HEK293 (cell line): ENCODE data around the gene DHRS2.
A peak's percentile ranks its signal among the peaks of the same experiment; 100 is the strongest.

Experiments
- BCL11A ChIP-seq: fragments of 450-650 bp; formaldehyde crosslinking; IDR thresholded peaks from 2 replicates; pipeline ENCODE4 v1.5.1; 2016; ENCODE audit warnings: low read depth, missing biosample characterization, missing genetic modification characterization
- IKZF3 ChIP-seq: fragments of 450-650 bp; IDR thresholded peaks from 2 replicates; pipeline ENCODE4 v1.5.0; 2018; ENCODE audit warnings: missing biosample characterization, mild to moderate bottlenecking, missing genetic modification characterization, moderate library complexity
- KLF16 ChIP-seq: fragments of 450-650 bp; formaldehyde crosslinking; IDR thresholded peaks from 2 replicates; pipeline ENCODE4 v1.5.1; 2017; ENCODE audit warnings: missing biosample characterization, missing genetic modification characterization
- KLF9 ChIP-seq: fragments of 450-650 bp; formaldehyde crosslinking; IDR thresholded peaks from 2 replicates; pipeline ENCODE4 v1.5.1; 2016; ENCODE audit warnings: missing biosample characterization, missing genetic modification characterization, low read depth
- MZF1 ChIP-seq: fragments of 450-650 bp; formaldehyde crosslinking; IDR thresholded peaks from 2 replicates; pipeline ENCODE4 v1.5.1; 2017; ENCODE audit warnings: missing biosample characterization, missing genetic modification characterization, borderline replicate concordance
- OSR2 ChIP-seq: fragments of 450-650 bp; formaldehyde crosslinking; IDR thresholded peaks from 2 replicates; pipeline ENCODE4 v1.5.1; 2016; ENCODE audit warnings: missing biosample characterization, missing genetic modification characterization
- PRDM10 ChIP-seq: fragments of 450-650 bp; formaldehyde crosslinking; IDR thresholded peaks from 2 replicates; pipeline ENCODE4 v1.5.1; 2016; ENCODE audit warnings: missing biosample characterization, missing genetic modification characterization
- SP7 ChIP-seq: fragments of 450-650 bp; formaldehyde crosslinking; IDR thresholded peaks from 2 replicates; pipeline ENCODE4 v1.5.1; 2016; ENCODE audit warnings: missing biosample characterization, missing genetic modification characterization
- TRIM28 ChIP-seq: IDR thresholded peaks from 2 replicates; pipeline ENCODE4 v1.6.1; 2011; ENCODE audit warnings: low read length, control low read depth, borderline replicate concordance
- ZBTB1 ChIP-seq: fragments of 450-650 bp; formaldehyde crosslinking; IDR thresholded peaks from 2 replicates; pipeline ENCODE4 v1.5.1; 2016; ENCODE audit warnings: missing biosample characterization, missing genetic modification characterization
- ZBTB26 ChIP-seq: fragments of 450-650 bp; formaldehyde crosslinking; optimal IDR thresholded peaks from 2 replicates; pipeline ENCODE3; 2016; ENCODE audit warnings: missing biosample characterization, mild to moderate bottlenecking, missing genetic modification characterization
- ZBTB7A ChIP-seq: fragments of 450-650 bp; formaldehyde crosslinking; IDR thresholded peaks from 2 replicates; pipeline ENCODE4 v1.5.1; 2016; ENCODE audit warnings: low read depth, missing biosample characterization, missing genetic modification characterization
- ZFHX2 ChIP-seq: fragments of 450-650 bp; formaldehyde crosslinking; conservative IDR thresholded peaks from 2 replicates; pipeline ENCODE4 v1.5.1; 2016; ENCODE audit warnings: missing biosample characterization, missing genetic modification characterization
- ZNF2 ChIP-seq: fragments of 450-650 bp; formaldehyde crosslinking; IDR thresholded peaks from 2 replicates; pipeline ENCODE4 v1.5.1; 2016; ENCODE audit warnings: missing biosample characterization, missing genetic modification characterization
- ZNF202 ChIP-seq: fragments of 450-650 bp; formaldehyde crosslinking; IDR thresholded peaks from 2 replicates; pipeline ENCODE4 v1.5.1; 2016; ENCODE audit warnings: missing biosample characterization, missing genetic modification characterization, borderline replicate concordance
- ZNF248 ChIP-seq: fragments of 450-650 bp; formaldehyde crosslinking; IDR thresholded peaks from 2 replicates; pipeline ENCODE4 v1.5.1; 2017; ENCODE audit warnings: missing biosample characterization, missing genetic modification characterization
- ZNF510 ChIP-seq: fragments of 450-650 bp; formaldehyde crosslinking; IDR thresholded peaks from 2 replicates; pipeline ENCODE4 v1.5.1; 2018; ENCODE audit warnings: mild to moderate bottlenecking, missing genetic modification characterization, missing biosample characterization; ENCODE audit not compliant: insufficient replicate concordance
- ZNF513 ChIP-seq: fragments of 450-650 bp; IDR thresholded peaks from 2 replicates; pipeline ENCODE4 v1.5.1; 2018; ENCODE audit warnings: missing biosample characterization, missing genetic modification characterization
- ZNF514 ChIP-seq: fragments of 450-650 bp; formaldehyde crosslinking; IDR thresholded peaks from 2 replicates; pipeline ENCODE4 v1.5.1; 2016; ENCODE audit warnings: missing biosample characterization, missing genetic modification characterization
- ZNF544 ChIP-seq: fragments of 450-650 bp; formaldehyde crosslinking; IDR thresholded peaks from 2 replicates; pipeline ENCODE4 v1.5.0; 2017; ENCODE audit warnings: missing biosample characterization, missing genetic modification characterization
- ZNF548 ChIP-seq: fragments of 450-650 bp; formaldehyde crosslinking; IDR thresholded peaks from 2 replicates; pipeline ENCODE4 v1.5.1; 2016; ENCODE audit warnings: missing biosample characterization, missing genetic modification characterization
- ZNF600 ChIP-seq: fragments of 450-650 bp; formaldehyde crosslinking; IDR thresholded peaks from 2 replicates; pipeline ENCODE4 v1.5.1; 2016; ENCODE audit warnings: missing biosample characterization, missing genetic modification characterization
- ZNF621 ChIP-seq: fragments of 450-650 bp; formaldehyde crosslinking; IDR thresholded peaks from 2 replicates; pipeline ENCODE4 v1.5.1; 2017; ENCODE audit warnings: missing biosample characterization, missing genetic modification characterization
- ZNF624 ChIP-seq: fragments of 450-650 bp; formaldehyde crosslinking; IDR thresholded peaks from 2 replicates; pipeline ENCODE4 v1.5.1; 2017; ENCODE audit warnings: missing biosample characterization, missing genetic modification characterization
- ZNF645 ChIP-seq: fragments of 450-650 bp; formaldehyde crosslinking; IDR thresholded peaks from 2 replicates; pipeline ENCODE4; 2016; ENCODE audit warnings: missing biosample characterization, missing genetic modification characterization
- ZNF792 ChIP-seq: fragments of 450-650 bp; formaldehyde crosslinking; IDR thresholded peaks from 2 replicates; pipeline ENCODE4 v1.5.1; 2016; ENCODE audit warnings: missing biosample characterization, missing genetic modification characterization
- ZNF843 ChIP-seq: fragments of 450-650 bp; formaldehyde crosslinking; IDR thresholded peaks from 2 replicates; pipeline ENCODE4 v1.5.1; 2016; ENCODE audit warnings: missing biosample characterization, missing genetic modification characterization
- ZXDB ChIP-seq: fragments of 450-650 bp; formaldehyde crosslinking; IDR thresholded peaks from 2 replicates; pipeline ENCODE4 v1.5.1; 2016; ENCODE audit warnings: missing biosample characterization, missing genetic modification characterization

DHRS2 gene

GRCh38 chr14:23640524-23641141, 4.5 kb downstream of the DHRS2 start (continued):
- no peak for TF ChIP-seq ZNF510 (tag by site-specific recombination)
- 0 out of 2 replicates have a peak, but pooled peaks have one; percentile 31 for TF ChIP-seq ZNF2 (tag by site-specific recombination)
- peak; percentile 73 for TF ChIP-seq ZNF843
- TF ChIP-seq ZXDB (tag by site-specific recombination), result peak; percentile 98
- no peak for TF ChIP-seq ZNF248
- TF ChIP-seq ZNF621 (tag by site-specific recombination), result no peak
- TF ChIP-seq OSR2 (tag by site-specific recombination), result peak; percentile 94
- TF ChIP-seq ZBTB1 (tag by site-specific recombination), result no peak
- TF ChIP-seq IKZF3 (tag by site-specific recombination), result peak; percentile 83
- TF ChIP-seq ZNF202 (tag by site-specific recombination), result no peak
- no peak for TF ChIP-seq ZNF513
- no peak for TF ChIP-seq BCL11A (tag by site-specific recombination)
- 0 out of 2 replicates have a peak, but pooled peaks have one; percentile 14 for TF ChIP-seq KLF16
- TF ChIP-seq TRIM28, result peak; percentile 98
- peak; percentile 67; the same call in 1 of the 2 replicates for TF ChIP-seq PRDM10 (tag by site-specific recombination)
- no peak for TF ChIP-seq ZNF645 (tag by site-specific recombination)
- TF ChIP-seq ZNF548 (tag by site-specific recombination), result no peak
- no peak for TF ChIP-seq ZNF624 (tag by site-specific recombination)
- no peak for TF ChIP-seq ZNF514
- no peak for TF ChIP-seq ZNF544 (tag by site-specific recombination)
- TF ChIP-seq ZNF792 (tag by site-specific recombination), result no peak
- no peak for TF ChIP-seq ZBTB26
- no peak for TF ChIP-seq KLF9
- no peak for TF ChIP-seq ZBTB7A (tag by site-specific recombination)
- peak; percentile 71 for TF ChIP-seq MZF1 (tag by site-specific recombination)
- no peak for TF ChIP-seq ZFHX2 (tag by site-specific recombination)
- TF ChIP-seq ZNF600 (tag by site-specific recombination), result peak; percentile 94
- peak; percentile 59; the same call in 1 of the 2 replicates for TF ChIP-seq SP7 (tag by site-specific recombination)
